Neuronal stem cell (in vitro differentiated cells): Measurements from ENCODE around the gene CACNA2D4.

ENCODE experiments used
- DNase-seq: peaks from one replicate; pipeline ENCODE4 v3.0.0-alpha.2; 2013; ENCODE audit warnings: low spot score
- H2AFZ ChIP-seq: one replicate; pipeline ENCODE4 v1.6.1; 2013; ENCODE audit warnings: mild to moderate bottlenecking, low read length, inconsistent platforms
- H2AK5ac ChIP-seq: 2 replicates; pipeline ENCODE4 v1.6.1; 2013; ENCODE audit warnings: low read depth, mild to moderate bottlenecking, inconsistent platforms, low read length, moderate library complexity, mixed read lengths
- H2BK120ac ChIP-seq: 2 replicates; pipeline ENCODE4 v1.6.1; 2013; ENCODE audit warnings: low read depth, mild to moderate bottlenecking, inconsistent platforms, low read length, moderate library complexity, mixed read lengths
- H2BK12ac ChIP-seq: one replicate; pipeline ENCODE4 v1.6.1; 2013; ENCODE audit warnings: low read length, inconsistent platforms
- H2BK15ac ChIP-seq: 2 replicates; pipeline ENCODE4 v1.6.1; 2013; ENCODE audit warnings: mild to moderate bottlenecking, low read length, inconsistent platforms, mixed read lengths
- H2BK5ac ChIP-seq: one replicate; pipeline ENCODE4 v1.6.1; 2013; ENCODE audit warnings: inconsistent platforms, mild to moderate bottlenecking, low read length, moderate library complexity
- H3K14ac ChIP-seq: one replicate; pipeline ENCODE4 v1.6.1; 2013; ENCODE audit warnings: low read length, inconsistent platforms
- H3K18ac ChIP-seq: 2 replicates; pipeline ENCODE4 v1.6.1; 2013; ENCODE audit warnings: low read length, inconsistent platforms
- H3K23ac ChIP-seq: 2 replicates; pipeline ENCODE4 v1.6.1; 2013; ENCODE audit warnings: low read depth, mild to moderate bottlenecking, mixed read lengths, low read length, inconsistent platforms; ENCODE audit not compliant: poor library complexity
- H3K27ac ChIP-seq: replicated peaks from 3 replicates; pipeline ENCODE4 v1.5.1; 2013; ENCODE audit warnings: low read length, inconsistent platforms
- H3K27me3 ChIP-seq, 3 experiments: 2 replicates each; pipeline ENCODE4 v1.6.1; 2013; ENCODE audit warnings: low read length in 3 of 3, mild to moderate bottlenecking in 2 of 3, inconsistent platforms in 1 of 3, low read depth in 1 of 3, mixed read lengths in 1 of 3, moderate library complexity in 1 of 3; ENCODE audit not compliant: control insufficient read depth in 3 of 3, insufficient read depth in 3 of 3
- H3K36me3 ChIP-seq, 2 donors: replicated peaks in 1 of 2; 2 replicates each; pipeline ENCODE4 v1.6.1; 2013; ENCODE audit warnings: low read length in 2 of 2; ENCODE audit not compliant: control insufficient read depth in 2 of 2, insufficient read depth in 2 of 2
- H3K4ac ChIP-seq: 2 replicates; pipeline ENCODE4 v1.6.1; 2013; ENCODE audit warnings: inconsistent platforms, mild to moderate bottlenecking, low read length, moderate library complexity
- H3K4me1 ChIP-seq, 2 donors: 1 replicate in 1 of 2; 2 replicates in 1 of 2; pipeline ENCODE4 v1.6.1; 2013; ENCODE audit warnings: low read length in 2 of 2, low read depth in 1 of 2; ENCODE audit not compliant: control insufficient read depth in 2 of 2, insufficient read depth in 1 of 2
- H3K4me2 ChIP-seq: one replicate; pipeline ENCODE4 v1.6.1; 2013; ENCODE audit warnings: mild to moderate bottlenecking, low read length, inconsistent platforms; ENCODE audit not compliant: insufficient read depth, poor library complexity, severe bottlenecking
- H3K4me3 ChIP-seq, 2 donors: 2 replicates each; pipeline ENCODE4 v1.5.1; 2013; ENCODE audit warnings: low read length in 2 of 2, mild to moderate bottlenecking in 2 of 2, inconsistent platforms in 1 of 2, moderate library complexity in 1 of 2
- H3K79me1 ChIP-seq: one replicate; pipeline ENCODE4 v1.6.1; 2013; ENCODE audit warnings: low read depth, mild to moderate bottlenecking, inconsistent platforms, low read length, moderate library complexity
- H3K9ac ChIP-seq: one replicate; pipeline ENCODE4 v1.6.1; 2013; ENCODE audit warnings: mild to moderate bottlenecking, low read depth, low read length, inconsistent platforms; ENCODE audit not compliant: poor library complexity
- H3K9me3 ChIP-seq, 2 donors: replicated peaks in 1 of 2; 2 replicates each; pipeline versions ENCODE3 to v1.6.1; 2013; ENCODE audit warnings: low read length in 2 of 2, mild to moderate bottlenecking in 2 of 2, inconsistent platforms in 1 of 2, low read depth in 1 of 2, mixed read lengths in 1 of 2, moderate library complexity in 1 of 2; ENCODE audit not compliant: control insufficient read depth in 2 of 2, insufficient read depth in 1 of 2
- H4K8ac ChIP-seq: one replicate; pipeline ENCODE4 v1.6.1; 2013; ENCODE audit warnings: low read depth, mild to moderate bottlenecking, inconsistent platforms, low read length, moderate library complexity
- H4K91ac ChIP-seq: one replicate; pipeline ENCODE4 v1.6.1; 2013; ENCODE audit warnings: low read length, low read depth, mild to moderate bottlenecking, inconsistent platforms; ENCODE audit not compliant: poor library complexity
- WGBS, 2 donors: extraction: QIAGEN DNeasy Blood & Tissue Kit; methylation state at CpG; one replicate each; pipeline ENCODE4 v1.1.7; 2013; ENCODE audit warnings: missing lambda C conversion rate in 2 of 2, mixed read lengths in 1 of 2; ENCODE audit not compliant: insufficient read length in 2 of 2, insufficient replicate concordance in 1 of 2; ENCODE audit errors: extremely low coverage in 2 of 2; 5-methylcytosine and 5-hydroxymethylcytosine counted together

The CACNA2D4 gene

GRCh38 chr12:1763153-1763552 lies 155.3 kb downstream of the CACNA2D4 start:
- no peak for DNase-seq
- no peaks in the 10 kb centered on the region for H3K9me3 ChIP-seq
- H3K4me1 ChIP-seq: no peaks in the 10 kb centered on the region
- H2BK120ac ChIP-seq: no peak overlapping the region
- H3K9ac ChIP-seq: no peak overlapping the region
- WGBS, 2 donors: no CpG with 5 or more reads among the region's 2 CpGs
- no peak overlapping the region for H2AK5ac ChIP-seq
- H3K79me1 ChIP-seq: peaks cover 1% of the 10 kb centered on the region
- no peak overlapping the region for H3K4ac ChIP-seq
- H3K27ac ChIP-seq: no peak overlapping the region
- H3K4me3 ChIP-seq: no peak overlapping the region
- no peak overlapping the region for H4K91ac ChIP-seq
- H2BK5ac ChIP-seq: no peak overlapping the region
- H4K8ac ChIP-seq: no peak overlapping the region
- H3K36me3 ChIP-seq: peaks cover 0 to 30% of the 10 kb centered on the region in 2 donors
- no peak overlapping the region for H3K23ac ChIP-seq
- no peak overlapping the region for H3K14ac ChIP-seq
- no peak overlapping the region for H3K18ac ChIP-seq
- H2BK15ac ChIP-seq: no peak overlapping the region
- H3K4me2 ChIP-seq: no peak overlapping the region
- H2BK12ac ChIP-seq: no peak overlapping the region
- no peak overlapping the region for H2AFZ ChIP-seq
- H3K27me3 ChIP-seq: no peaks in the 10 kb centered on the region

DNA sequence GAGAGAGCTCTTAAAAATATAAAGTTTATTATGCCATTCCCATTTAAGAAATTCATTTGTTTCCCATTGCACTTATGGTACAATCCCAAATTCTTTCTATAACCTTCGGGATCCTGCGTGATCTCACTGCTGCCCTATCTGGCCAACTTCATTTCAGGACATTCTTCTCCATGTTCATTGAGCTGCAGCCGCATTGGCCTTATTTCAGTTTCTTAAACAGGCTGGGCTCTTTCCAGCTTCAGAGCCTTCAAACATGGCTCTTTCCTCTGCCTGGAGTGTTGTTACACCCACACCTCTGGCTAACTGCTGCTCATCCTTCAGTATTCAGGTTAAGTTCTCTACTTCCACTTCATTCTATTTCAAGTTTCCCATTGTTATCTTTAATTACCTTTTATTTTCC lies 156.6 kb downstream of the CACNA2D4 start:
- H3K27me3 ChIP-seq: no peaks in the 10 kb centered on the region
- no peak overlapping the region for H2AFZ ChIP-seq
- no peak overlapping the region for H3K23ac ChIP-seq
- no peak overlapping the region for H4K8ac ChIP-seq
- H3K18ac ChIP-seq: no peak overlapping the region
- no peak overlapping the region for H2BK12ac ChIP-seq
- WGBS, 2 donors: no CpG with 5 or more reads among the region's 3 CpGs
- H3K9ac ChIP-seq: no peak overlapping the region
- no peak for DNase-seq
- no peak overlapping the region for H2BK120ac ChIP-seq
- no peak overlapping the region for H3K4me3 ChIP-seq
- H3K36me3 ChIP-seq: peaks cover 8 to 42% of the 10 kb centered on the region in 2 donors
- no peak overlapping the region for H3K14ac ChIP-seq
- no peak overlapping the region for H3K27ac ChIP-seq
- no peak overlapping the region for H3K4me2 ChIP-seq
- H2BK15ac ChIP-seq: no peak overlapping the region
- H3K9me3 ChIP-seq: peaks cover 0 to 3% of the 10 kb centered on the region in 2 donors
- H3K4me1 ChIP-seq: no peaks in the 10 kb centered on the region
- H3K79me1 ChIP-seq: peaks cover 1% of the 10 kb centered on the region
- H4K91ac ChIP-seq: no peak overlapping the region
- H3K4ac ChIP-seq: no peak overlapping the region
- no peak overlapping the region for H2BK5ac ChIP-seq
- no peak overlapping the region for H2AK5ac ChIP-seq

DNA sequence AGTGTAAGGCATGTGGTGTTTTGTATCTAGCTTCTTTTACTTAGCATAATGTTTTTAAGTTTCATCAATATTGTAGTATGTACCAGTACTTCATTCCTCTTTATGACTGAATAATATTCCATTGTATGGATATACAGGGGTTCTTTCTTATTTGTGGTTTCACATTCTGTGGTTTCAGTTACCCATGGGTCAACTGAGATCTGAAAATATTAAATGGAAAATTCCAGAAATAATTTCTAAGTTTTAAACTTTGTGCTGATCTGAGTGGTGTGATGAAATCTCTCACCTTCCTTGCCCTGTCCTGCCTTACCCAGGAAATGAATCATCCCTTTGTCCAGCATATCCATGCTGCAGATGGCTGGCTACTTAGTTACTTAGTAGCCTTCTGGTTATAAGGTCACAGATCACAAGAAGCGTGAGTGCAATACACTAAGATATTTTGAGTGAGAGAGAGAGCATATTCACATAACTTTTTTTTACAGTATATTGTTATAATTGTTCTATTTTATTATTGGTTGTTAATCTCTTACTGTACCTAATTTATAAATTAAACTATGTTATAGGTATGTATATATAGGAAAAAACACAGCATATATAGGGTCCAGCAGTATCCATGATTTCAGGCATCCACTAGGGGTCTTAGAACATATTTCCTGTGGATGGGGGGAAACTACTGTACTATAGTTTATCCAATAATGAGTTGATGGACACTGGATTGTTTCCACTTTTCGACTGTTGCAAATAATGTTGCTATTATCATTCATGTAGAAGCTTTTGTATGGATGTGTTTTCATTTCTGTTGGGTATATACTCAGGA lies 157.7 kb downstream of the CACNA2D4 start:
- Histone ChIP-seq H2BK5ac (no peak overlapping the region), H3K4me1 (no peaks in the 10 kb centered on the region), H2BK15ac (no peak overlapping the region), H3K18ac (no peak overlapping the region), H3K4me3 (no peak overlapping the region), H3K23ac (no peak overlapping the region), H3K9ac (no peak overlapping the region), H3K14ac (no peak overlapping the region), H2AK5ac (no peak overlapping the region), H4K8ac (no peak overlapping the region), H2BK120ac (no peak overlapping the region), H3K36me3 (peaks cover 8 to 49% of the 10 kb centered on the region in 2 donors), H3K4me2 (no peak overlapping the region), H4K91ac (no peak overlapping the region), H2BK12ac (no peak overlapping the region), H3K27me3 (no peaks in the 10 kb centered on the region), H3K4ac (no peak overlapping the region), H3K27ac (no peak overlapping the region), H3K79me1 (no peaks in the 10 kb centered on the region), H3K9me3 (peaks cover 0 to 3% of the 10 kb centered on the region in 2 donors), H2AFZ (no peak overlapping the region)
- no peak for DNase-seq
- no CpG with 5 or more reads among the region's 2 CpGs for WGBS, 2 donors

GRCh38 chr12:1758887-1759286 lies 159.6 kb downstream of the CACNA2D4 start:
- no peak overlapping the region for H2AK5ac ChIP-seq
- H4K8ac ChIP-seq: no peak overlapping the region
- no peak overlapping the region for H3K14ac ChIP-seq
- H3K4me2 ChIP-seq: no peak overlapping the region
- no peak overlapping the region for H3K18ac ChIP-seq
- H2BK120ac ChIP-seq: no peak overlapping the region
- H2BK15ac ChIP-seq: no peak overlapping the region
- WGBS, 2 donors: no CpG with 5 or more reads among the region's 4 CpGs
- H3K9ac ChIP-seq: no peak overlapping the region
- H3K27me3 ChIP-seq: no peaks in the 10 kb centered on the region
- no peak overlapping the region for H3K27ac ChIP-seq
- no peak for DNase-seq
- H3K79me1 ChIP-seq: no peaks in the 10 kb centered on the region
- no peak overlapping the region for H4K91ac ChIP-seq
- peaks cover 8 to 65% of the 10 kb centered on the region in 2 donors for H3K36me3 ChIP-seq
- no peak overlapping the region for H2AFZ ChIP-seq
- peaks cover 0 to 3% of the 10 kb centered on the region in 2 donors for H3K9me3 ChIP-seq
- no peak overlapping the region for H3K4ac ChIP-seq
- no peak overlapping the region for H2BK5ac ChIP-seq
- no peaks in the 10 kb centered on the region for H3K4me1 ChIP-seq
- no peak overlapping the region for H2BK12ac ChIP-seq
- no peak overlapping the region for H3K4me3 ChIP-seq
- H3K23ac ChIP-seq: no peak overlapping the region
